ENCODE data around the gene BAIAP3. TPM values are rescaled to one million over a fixed set of nuclear protein-coding genes. Genes with fewer than 3 reads are reported as not detected.

The BAIAP3 gene
- total and polyA plus RNA-seq, 2 of the 4 experiments (the other 2 are of a cell fraction) = 0.36 to 0.65 TPM

DNA sequence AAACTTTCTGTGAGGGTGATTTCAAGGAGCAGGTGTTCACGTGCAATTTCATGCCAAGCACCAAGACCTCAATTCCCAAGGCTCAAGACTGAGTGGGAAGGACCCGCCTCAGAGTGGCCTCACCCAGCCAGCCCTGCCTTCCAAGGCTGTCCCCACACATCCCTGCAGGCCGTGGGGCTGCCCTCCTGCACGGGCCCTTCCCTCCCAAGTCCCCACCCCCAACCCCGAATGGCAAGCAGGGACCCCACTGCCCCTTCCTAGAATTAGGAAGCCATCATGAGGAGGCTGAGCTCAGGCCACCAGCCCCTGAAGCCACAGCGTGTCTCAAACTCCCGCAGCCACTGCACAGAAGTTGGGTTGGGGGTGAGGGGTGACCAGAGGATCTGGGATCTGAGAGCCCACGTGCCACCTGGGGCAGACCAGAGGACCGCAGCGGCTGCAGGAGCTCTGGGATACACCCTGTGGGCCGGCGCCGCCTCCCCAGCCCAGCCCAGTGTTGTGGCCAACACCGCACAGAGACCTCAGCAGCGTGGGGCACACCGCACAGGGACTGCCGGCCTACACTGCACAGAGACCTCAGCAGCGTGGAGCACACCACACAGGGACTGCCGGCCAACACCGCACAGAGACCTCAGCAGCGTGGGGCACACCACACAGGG is 39.0 kb downstream of the BAIAP3 start:
- in situ Hi-C loops (cut with MboI; ENCODE audit: low sequenced_read_pairs) = no loop called here
- Histone ChIP-seq H2AFZ (replicated peaks; ENCODE audit: low read length, poor library complexity) (no peak overlapping the region), H3K9me3 (ENCODE audit: control insufficient read depth, insufficient read depth, low read length) (no peaks in the 10 kb centered on the region), H3K4me1 (ENCODE audit: control insufficient read depth, insufficient read depth, low read length) (no peaks in the 10 kb centered on the region), H3K4me3 (ENCODE audit: insufficient read depth, low read depth, low read length) (no peak overlapping the region), H3K23ac (ENCODE audit: low read depth, low read length) (no peak overlapping the region), H3K4ac (ENCODE audit: low read depth, low read length) (no peak overlapping the region), H2BK15ac (ENCODE audit: low read depth, low read length) (no peak overlapping the region), H3K9me1 (ENCODE audit: insufficient read depth, low read length) (no peaks in the 10 kb centered on the region), H3K18ac (ENCODE audit: low read depth, low read length) (no peak overlapping the region), H3K9ac (ENCODE audit: low read depth, low read length) (no peak overlapping the region), H3K36me3 (ENCODE audit: control insufficient read depth, insufficient read depth, low read length) (peaks cover 28% of the 10 kb centered on the region), H2BK120ac (ENCODE audit: low read depth, low read length) (no peak overlapping the region), H4K20me1 (ENCODE audit: insufficient read depth, low read length) (no peaks in the 10 kb centered on the region; the same call in 1 of the 2 replicates), H2AK5ac (ENCODE audit: low read depth, low read length) (no peak overlapping the region), H2BK20ac (ENCODE audit: low read depth, low read length) (no peak overlapping the region), H4K8ac (ENCODE audit: low read depth in 2 of 2, low read length in 2 of 2) (no peak overlapping the region), H3K14ac (replicated peaks; ENCODE audit: low read depth, low read length) (no peak overlapping the region), H3K79me1 (ENCODE audit: low read depth in 1 of 2, low read length in 2 of 2) (peaks cover 0 to 20% of the 10 kb centered on the region in 2 experiments; a peak in 3 of 4 replicates), H3K27ac (ENCODE audit: insufficient read depth, low read length) (no peak overlapping the region), H2AK9ac (replicated peaks; ENCODE audit: low read depth, low read length, poor library complexity) (no peak overlapping the region), H4K91ac (ENCODE audit: insufficient read depth, low read depth, low read length) (no peak overlapping the region), H3K27me3 (ENCODE audit: control insufficient read depth, insufficient read depth, low read length) (no peaks in the 10 kb centered on the region), H3K56ac (ENCODE audit: extremely low read depth, insufficient read depth, low read length) (no peak overlapping the region), H4K5ac (ENCODE audit: low read depth, low read length) (no peak overlapping the region), H3K4me2 (ENCODE audit: low read depth, low read length) (no peak overlapping the region), H2BK5ac (ENCODE audit: low read depth, low read length, poor library complexity, severe bottlenecking) (no peak overlapping the region)
- intact Hi-C loops (cut with micrococcal nuclease) = no loop called here
- POLR2A ChIA-PET (ENCODE audit: unreplicated experiment) = no interaction called here
- CTCF ChIA-PET = no interaction called here
- no peak for ATAC-seq (ENCODE audit: low read depth)
- DNase-seq = no peak
- WGBS, 2 experiments (ENCODE audit: extremely low coverage in 2 of 2, insufficient read length in 1 of 2) = 100% methylated on average over 4 of the region's 21 CpGs; no CpG with 5 or more reads in 1 of the 2 experiments
- TF ChIP-seq RAD21 (IDR thresholded peaks at IDR 0.05; ENCODE audit: low read length) = no peak
- TF ChIP-seq MAZ (IDR thresholded peaks at IDR 0.05; ENCODE audit: borderline replicate concordance, low read depth, low read length) = no peak
- TF ChIP-seq MXI1 (IDR thresholded peaks at IDR 0.05; ENCODE audit: borderline replicate concordance, low read depth, low read length) = no peak
- no peak for TF ChIP-seq POLR2A (IDR thresholded peaks at IDR 0.05; ENCODE audit: low read depth, low read length)
- TF ChIP-seq RFX5 (IDR thresholded peaks at IDR 0.05; ENCODE audit: low read depth, low read length) = no peak
- no peak for TF ChIP-seq CTCF (conservative IDR thresholded peaks at IDR 0.05; ENCODE audit: low read depth, low read length)
- no peak for TF ChIP-seq MAFK (IDR thresholded peaks at IDR 0.05; ENCODE audit: low read depth, low read length)
- TF ChIP-seq ELK1 (IDR thresholded peaks at IDR 0.05; ENCODE audit: borderline replicate concordance, low read depth, low read length) = no peak
- dilution Hi-C loops (cut with HindIII; ENCODE audit: low sequenced_read_pairs, unreplicated experiment) = no loop called here
- no TSS peak for BruUV-seq (replicated peaks)

Data from IMR-90 (cell line).